CD4-positive, alpha-beta T cell (primary cell): ENCODE measurements around the gene MBTD1. TPM values are rescaled to one million over a fixed set of nuclear protein-coding genes. Genes with fewer than 3 reads are reported as not detected.
A peak's percentile ranks its signal among the peaks of the same experiment; 100 is the strongest.

Experiments used
- ATAC-seq: fragments of 200-7000 bp; cut with Tn5 transposase; one replicate; pipeline ENCODE4 v1.10.0; 2022; ENCODE audit warnings: mild to moderate bottlenecking; ENCODE audit not compliant: poor library complexity
- CTCF ChIA-PET: fragments of 350-600 bp; sonication (Branson Sonifier 250); formaldehyde crosslinking; loops from one replicate; lab custom pipeline; 2021; ENCODE audit warnings: antibody characterized with exemption, inconsistent platforms; lab: Charles Lee
- POLR2A ChIA-PET: fragments of 350-600 bp; sonication (Branson Sonifier 250); formaldehyde crosslinking; loops from one replicate; lab custom pipeline; 2021; ENCODE audit warnings: antibody characterized with exemption, inconsistent platforms; lab: Charles Lee
- DNase-seq, 14 experiments: peaks; one replicate each; pipeline ENCODE4 v3.0.0-alpha.2; 2013 to 2020; ENCODE audit warnings: mixed read lengths in 2 of 14
- H3K27ac ChIP-seq, 2 donors: one replicate each; pipeline versions ENCODE4 v1.5.1 to v1.7.0; 2013; ENCODE audit warnings: low read length in 2 of 2, low read depth in 1 of 2, mild to moderate bottlenecking in 1 of 2
- H3K27me3 ChIP-seq, 2 experiments: 1 replicate in 1 of 2; 2 replicates in 1 of 2; pipeline versions ENCODE4 v1.6.1 to v1.7.0; 2013; ENCODE audit warnings: low read length in 2 of 2, control low read depth in 1 of 2, mild to moderate bottlenecking in 1 of 2, moderate library complexity in 1 of 2; ENCODE audit not compliant: insufficient read depth in 2 of 2, control insufficient read depth in 1 of 2
- H3K36me3 ChIP-seq: one replicate; pipeline ENCODE4 v1.6.1; 2013; ENCODE audit warnings: low read length, control low read depth; ENCODE audit not compliant: insufficient read depth
- H3K4me1 ChIP-seq: one replicate; pipeline ENCODE4 v1.6.1; 2013; ENCODE audit warnings: low read length, control low read depth; ENCODE audit not compliant: insufficient read depth
- H3K4me3 ChIP-seq: one replicate; pipeline ENCODE4 v1.5.1; 2013; ENCODE audit warnings: mild to moderate bottlenecking, low read length, moderate library complexity
- H3K9me3 ChIP-seq, 2 experiments: 1 replicate in 1 of 2; 2 replicates in 1 of 2; pipeline versions ENCODE4 v1.6.1 to v1.7.0; 2013; ENCODE audit warnings: low read length in 2 of 2, mild to moderate bottlenecking in 2 of 2, control low read depth in 1 of 2, moderate library complexity in 1 of 2; ENCODE audit not compliant: control insufficient read depth in 1 of 2, insufficient read depth in 1 of 2
- H3K27ac Mint-ChIP-seq: one replicate; pipeline ENCODE4 v1.8.0; 2020; ENCODE audit warnings: mixed read lengths
- H3K27me3 Mint-ChIP-seq: one replicate; pipeline ENCODE4 v1.8.0; 2021; ENCODE audit warnings: mixed read lengths
- H3K36me3 Mint-ChIP-seq: one replicate; pipeline ENCODE4 v1.8.0; 2021; ENCODE audit warnings: low read depth, mixed read lengths
- H3K4me1 Mint-ChIP-seq: one replicate; pipeline ENCODE4 v1.8.0; 2021; ENCODE audit warnings: low read depth, mixed read lengths
- H3K4me3 Mint-ChIP-seq: one replicate; pipeline ENCODE4 v1.8.0; 2020; ENCODE audit warnings: mild to moderate bottlenecking, mixed read lengths
- H3K9me3 Mint-ChIP-seq: one replicate; pipeline ENCODE4 v1.8.0; 2020; ENCODE audit warnings: mixed read lengths
- intact Hi-C, 2 experiments: fragments of 100-400 bp; cut with DNase I in 1 of 2; cut with micrococcal nuclease in 1 of 2; formaldehyde crosslinking; loops; one replicate each; pipeline versions ENCODE4 v1.15.1 to v1.9.0; 2023 to 2025; cut with DNase I, micrococcal nuclease
- total RNA-seq, 174 experiments: library from RNA in 2 of 174; stranded (reverse) in 2 of 174; gene quantifications; one replicate each; pipeline ENCODE4 v1.2.3 and lab custom pipeline; 2021 to 2026
- TF ChIP-seq, protein P1 (sequence below): fragments of 200-600 bp; IDR thresholded peaks from one replicate; pipeline ENCODE4 v1.8.0; 2022; ENCODE audit warnings: antibody characterized with exemption, mild to moderate bottlenecking

MBTD1 gene
- total RNA-seq, 2 experiments from 2014 or later = 23.0 TPM

DNA sequence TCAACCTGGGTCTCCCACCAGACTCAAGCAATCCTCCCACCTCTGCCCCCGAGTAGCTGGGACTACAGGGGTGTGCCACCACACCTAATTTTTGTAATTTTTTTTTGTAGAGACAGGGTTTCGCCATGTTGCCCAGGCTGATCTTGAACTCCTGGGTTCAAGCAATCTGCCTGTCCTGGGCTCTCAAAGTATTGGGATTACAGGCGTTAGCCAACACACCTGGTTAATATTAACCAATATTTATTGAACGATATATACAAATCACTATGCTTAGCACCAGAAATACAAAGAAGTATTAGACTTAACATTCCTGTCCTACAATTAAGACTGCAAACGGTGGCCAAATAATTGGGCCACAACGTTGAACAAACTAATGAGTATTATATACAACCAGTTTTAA, 4.2 kb downstream of the MBTD1 start:
- peak overlapping the region; percentile 61 for H3K4me3 Mint-ChIP-seq
- ATAC-seq = no peak

DNA sequence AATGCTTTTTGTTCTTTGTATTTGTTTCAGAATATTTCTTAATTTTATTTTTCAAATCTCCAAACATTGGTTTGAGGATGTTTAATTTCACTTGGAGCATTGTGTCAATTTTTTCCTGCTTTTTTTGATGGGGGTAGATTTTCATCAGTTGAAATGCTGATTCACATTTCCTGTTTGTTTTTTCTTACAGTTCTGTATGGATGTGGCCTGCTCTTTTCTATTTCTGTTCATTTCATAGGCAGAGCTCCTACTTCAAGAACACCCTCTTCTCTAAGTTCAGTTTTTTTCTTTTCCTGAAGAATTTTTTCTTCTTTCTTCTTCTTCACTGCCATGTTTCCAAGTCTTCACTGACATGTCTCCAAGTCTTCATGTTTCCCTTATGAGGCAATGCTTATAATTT, 8.8 kb downstream of the MBTD1 start:
- Histone ChIP-seq H3K4me1 (peaks cover 3% of the 10 kb centered on the region), H3K4me3 (no peak overlapping the region), H3K9me3 (no peaks in the 10 kb centered on the region), H3K27me3 (no peaks in the 10 kb centered on the region), H3K36me3 (peaks cover 28% of the 10 kb centered on the region), H3K27ac (no peak overlapping the region)
- no peaks in the 10 kb centered on the region for H3K9me3 Mint-ChIP-seq
- ChIA-PET POLR2A (interaction anchor here (0.7 to 1.1 kb wide), 2 partner anchors 8 to 98 kb away, joined by 3 to 4 read pairs; partner anchors contain the start of gene MBTD1), CTCF (no interaction called here)
- H3K36me3 Mint-ChIP-seq = peaks cover 59% of the 10 kb centered on the region
- no peak for ATAC-seq
- H3K4me1 Mint-ChIP-seq = peaks cover 31% of the 10 kb centered on the region
- no peak overlapping the region for H3K27ac Mint-ChIP-seq
- TF ChIP-seq, protein P1, sequence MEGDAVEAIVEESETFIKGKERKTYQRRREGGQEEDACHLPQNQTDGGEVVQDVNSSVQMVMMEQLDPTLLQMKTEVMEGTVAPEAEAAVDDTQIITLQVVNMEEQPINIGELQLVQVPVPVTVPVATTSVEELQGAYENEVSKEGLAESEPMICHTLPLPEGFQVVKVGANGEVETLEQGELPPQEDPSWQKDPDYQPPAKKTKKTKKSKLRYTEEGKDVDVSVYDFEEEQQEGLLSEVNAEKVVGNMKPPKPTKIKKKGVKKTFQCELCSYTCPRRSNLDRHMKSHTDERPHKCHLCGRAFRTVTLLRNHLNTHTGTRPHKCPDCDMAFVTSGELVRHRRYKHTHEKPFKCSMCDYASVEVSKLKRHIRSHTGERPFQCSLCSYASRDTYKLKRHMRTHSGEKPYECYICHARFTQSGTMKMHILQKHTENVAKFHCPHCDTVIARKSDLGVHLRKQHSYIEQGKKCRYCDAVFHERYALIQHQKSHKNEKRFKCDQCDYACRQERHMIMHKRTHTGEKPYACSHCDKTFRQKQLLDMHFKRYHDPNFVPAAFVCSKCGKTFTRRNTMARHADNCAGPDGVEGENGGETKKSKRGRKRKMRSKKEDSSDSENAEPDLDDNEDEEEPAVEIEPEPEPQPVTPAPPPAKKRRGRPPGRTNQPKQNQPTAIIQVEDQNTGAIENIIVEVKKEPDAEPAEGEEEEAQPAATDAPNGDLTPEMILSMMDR = no peak
- DNase-seq = no peak
- no peak overlapping the region for H3K4me3 Mint-ChIP-seq
- intact Hi-C loops = loop anchor here in 1 of 2 experiments (10.0 kb wide), 1 partner anchor 386 kb away; the partner anchor contains the start of gene TOB1
- H3K27me3 Mint-ChIP-seq = no peaks in the 10 kb centered on the region

More for the DNA sequence above, 4.2 kb downstream of the MBTD1 start:
- Histone ChIP-seq H3K27me3 (no peaks in the 10 kb centered on the region), H3K36me3 (peaks cover 42% of the 10 kb centered on the region), H3K4me3 (no peak overlapping the region), H3K9me3 (no peaks in the 10 kb centered on the region), H3K27ac (no peak overlapping the region), H3K4me1 (peaks cover 19% of the 10 kb centered on the region)
- Mint-ChIP-seq H3K4me1 (peaks cover 69% of the 10 kb centered on the region), H3K36me3 (peaks cover 89% of the 10 kb centered on the region), H3K27ac (no peak overlapping the region), H3K27me3 (no peaks in the 10 kb centered on the region), H3K9me3 (no peaks in the 10 kb centered on the region)
- ChIA-PET POLR2A (no interaction called here), CTCF (no interaction called here)
- TF ChIP-seq, protein P1 = no peak
- no peak for DNase-seq
- intact Hi-C loops = loop anchor here in 1 of 2 experiments (5.0 to 10.0 kb wide), 3 partner anchors 88 to 391 kb away; partner anchors contain the start of genes NME2 and TOB1

DNA sequence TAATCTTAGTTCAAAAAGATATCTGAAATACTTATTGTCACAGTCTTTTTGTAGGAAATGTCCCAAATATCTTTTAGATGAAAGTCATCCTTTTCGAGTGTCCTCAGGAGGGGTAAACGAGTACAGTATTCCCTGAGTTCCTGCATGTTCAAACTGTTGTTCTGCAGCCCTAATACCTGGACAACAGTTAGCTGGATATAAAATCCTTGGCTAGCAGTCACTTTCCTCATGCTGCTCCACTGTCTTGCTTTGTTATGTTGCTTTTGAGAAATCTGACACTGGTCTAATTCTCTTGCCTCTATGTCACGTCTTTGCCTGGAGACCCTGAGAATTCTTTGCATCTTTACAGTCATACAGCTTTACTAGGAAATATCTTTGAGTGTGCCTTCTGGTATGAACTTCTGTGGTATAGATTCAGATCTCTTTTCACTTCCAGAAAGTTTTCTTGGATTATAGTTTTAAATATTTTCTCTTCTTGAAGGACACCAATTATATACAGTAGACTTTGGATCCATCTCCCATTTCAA, 9.5 kb downstream of the MBTD1 start:
- TF ChIP-seq, protein P1 = no peak
- H3K4me1 Mint-ChIP-seq = peaks cover 26% of the 10 kb centered on the region
- ATAC-seq (no peak), DNase-seq (no peak)
- Histone ChIP-seq H3K9me3 (no peaks in the 10 kb centered on the region), H3K36me3 (peaks cover 23% of the 10 kb centered on the region), H3K27ac (no peak overlapping the region), H3K4me3 (no peak overlapping the region), H3K4me1 (peaks cover 3% of the 10 kb centered on the region), H3K27me3 (no peaks in the 10 kb centered on the region)
- H3K9me3 Mint-ChIP-seq = no peaks in the 10 kb centered on the region
- intact Hi-C loops = loop anchor here in 1 of 2 experiments (10.0 kb wide), 1 partner anchor 386 kb away; the partner anchor contains the start of gene TOB1
- ChIA-PET CTCF (no interaction called here), POLR2A (interaction anchor here (1.1 kb wide), 1 partner anchor 9 kb away, joined by 4 read pairs; the partner anchor contains the start of gene MBTD1)
- no peaks in the 10 kb centered on the region for H3K27me3 Mint-ChIP-seq
- H3K4me3 Mint-ChIP-seq = no peak overlapping the region
- H3K36me3 Mint-ChIP-seq = peaks cover 55% of the 10 kb centered on the region
- no peak overlapping the region for H3K27ac Mint-ChIP-seq
